Motor neuron (in vitro differentiated cells): Measurements from ENCODE around the gene NRDE2. TPM values are rescaled to one million over a fixed set of nuclear protein-coding genes. Genes with fewer than 3 reads are reported as not detected.

Source experiments
- ATAC-seq, 8 experiments: fragments of 200-7000 bp; cut with Tn5 transposase; replicated peaks in 6 of 8; 2 replicates each; pipeline ENCODE4 v1.8.0; 2021; ENCODE audit warnings: mild to moderate bottlenecking in 8 of 8, moderate library complexity in 8 of 8
- H3K27ac ChIP-seq, 2 donors: fragments of 250-450 bp; sonication (Bioruptor Pico); 2 replicates each; pipeline ENCODE4 v1.9.0; 2021; ENCODE audit warnings: antibody characterized with exemption in 2 of 2, mild to moderate bottlenecking in 2 of 2, moderate library complexity in 1 of 2
- H3K4me1 ChIP-seq, 2 donors: fragments of 250-450 bp; sonication (Bioruptor Pico); replicated peaks in 1 of 2; 2 replicates each; pipeline ENCODE4 v1.6.1; 2021; ENCODE audit warnings: antibody characterized with exemption in 2 of 2, mild to moderate bottlenecking in 2 of 2, moderate library complexity in 1 of 2
- H3K4me3 ChIP-seq, 5 donors: fragments of 250-450 bp; sonication (Bioruptor Pico); 2 replicates each; pipeline ENCODE4 v1.9.0; 2021; ENCODE audit warnings: antibody characterized with exemption in 5 of 5, mild to moderate bottlenecking in 5 of 5, moderate library complexity in 4 of 5
- WGBS, 10 experiments: fragments of 450-650 bp; shearing (Covaris generic); methylation state at CpG; one replicate each; pipeline ENCODE4 v1.0.0; 2022; 5-methylcytosine and 5-hydroxymethylcytosine counted together
- in situ Hi-C, 9 experiments: fragments of 400-800 bp; cut with MboI; loops; one replicate each; pipeline ENCODE4 v1.15.0; 2021; ENCODE audit warnings: low sequenced_read_pairs in 9 of 9, low pct_unique_long_range_greater_than_20kb in 2 of 9; ENCODE audit not compliant: unreplicated experiment in 9 of 9
- total RNA-seq, 8 experiments: library from RNA; unstranded; fragments of 300-600 nt; gene quantifications; 2 replicates each; pipeline versions ENCODE4 v1.2.3 to v1.2.4, GENCODE V29; 2022

Gene NRDE2
- total RNA-seq, 8 experiments from 2014 or later: 6.4 to 21.6 (median 9.9) TPM

DNA sequence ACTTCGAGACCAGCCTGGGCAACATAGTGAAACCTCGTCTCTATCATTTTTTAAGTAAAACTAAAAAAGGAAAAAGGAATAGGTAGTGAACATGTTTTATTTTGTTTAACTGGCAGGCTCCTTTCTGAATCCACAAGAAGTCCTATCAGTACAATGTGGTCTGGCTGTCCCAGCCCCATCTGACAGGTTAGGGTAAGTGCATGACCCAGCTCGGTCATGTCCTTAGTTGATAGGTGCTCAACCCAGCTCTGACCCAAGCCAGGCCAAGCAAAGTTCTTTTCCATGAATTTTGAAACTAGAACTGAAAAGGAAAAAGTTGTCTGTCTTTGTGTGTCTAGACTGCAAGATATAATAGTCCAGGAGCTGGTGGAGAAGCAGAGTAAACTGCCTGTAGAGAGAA, 4.7 kb upstream of the NRDE2 start:
- in situ Hi-C loops: no loop called here

DNA sequence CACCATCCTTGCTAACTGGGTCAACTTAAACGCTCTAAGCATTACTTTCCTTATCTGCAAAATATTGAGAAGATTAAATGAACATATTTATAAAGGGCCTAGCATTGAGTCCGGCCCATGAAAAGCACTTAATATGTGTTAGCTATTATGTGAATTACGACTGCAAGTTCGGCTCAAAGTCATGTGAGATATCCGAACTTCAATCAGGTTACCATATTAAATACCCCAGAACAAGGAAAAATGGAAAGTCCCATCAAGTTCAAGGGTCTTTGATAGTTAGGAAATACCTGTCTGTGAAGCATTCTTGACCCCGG, 487 bp upstream of the NRDE2 start:
- ATAC-seq: peak in 4 of 8 experiments; percentile 2 to 9 (median 4)
- H3K27ac ChIP-seq: no peak overlapping the region

More for the DNA sequence above, 4.7 kb upstream of the NRDE2 start:
- ATAC-seq: no peak
- Histone ChIP-seq H3K4me3 (no peak overlapping the region), H3K27ac (no peak overlapping the region), H3K4me1 (no peaks in the 10 kb centered on the region)
- 0 to 86% (median 60%) methylated on average over 1 to 3 of the region's 3 CpGs; no CpG with 5 or more reads in 1 of the 10 experiments for WGBS, 10 experiments

DNA sequence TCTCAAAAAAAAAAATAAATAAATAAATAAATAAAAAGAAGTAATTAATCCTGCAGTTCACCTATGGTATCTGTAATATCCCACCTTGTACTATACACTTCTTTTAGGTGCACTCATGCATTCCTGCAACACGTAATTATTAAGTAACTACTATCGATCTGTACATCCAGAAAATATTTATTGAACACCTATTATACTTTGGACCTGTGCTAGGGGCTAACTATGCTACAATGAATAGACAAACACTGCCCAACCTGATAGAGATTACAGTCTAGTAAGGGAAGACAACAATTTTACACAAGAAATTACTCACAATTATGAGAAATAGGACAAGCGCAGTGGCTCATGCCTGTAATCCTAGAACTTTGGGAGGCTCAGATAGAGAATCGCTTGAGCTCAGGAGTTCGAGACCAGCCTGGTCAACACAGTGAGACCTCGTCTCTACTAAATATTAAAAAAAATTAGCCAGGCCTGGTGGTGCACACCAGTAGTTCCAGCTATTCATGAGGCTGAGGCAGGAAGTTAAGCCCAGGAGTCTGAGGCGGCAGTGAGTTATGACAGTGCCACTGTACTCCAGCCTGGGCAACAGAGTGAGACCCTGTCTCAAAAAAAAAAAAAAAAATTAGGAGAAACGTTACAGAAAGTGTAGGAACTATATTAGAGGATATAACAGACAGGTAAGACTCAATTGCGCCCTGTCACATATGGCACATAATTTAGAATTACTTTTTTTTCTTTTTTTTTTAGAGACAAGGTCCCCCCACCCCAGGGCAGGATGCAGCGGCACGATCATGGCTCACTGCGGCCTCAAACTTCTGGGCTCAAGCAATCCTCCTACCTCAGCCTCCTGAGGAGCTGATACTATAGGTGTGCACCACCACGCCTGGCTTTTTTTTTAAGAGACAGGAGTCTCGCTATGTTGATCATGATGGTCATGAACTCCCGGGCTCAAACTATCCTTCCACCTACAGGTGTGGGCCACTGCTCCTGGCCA, 1.2 kb downstream of the NRDE2 start:
- Histone ChIP-seq H3K4me1 (peaks cover 8% of the 10 kb centered on the region in 2 donors), H3K4me3 (peak overlapping the region; percentile 44 to 60 (median 56)), H3K27ac (peak overlapping the region in 1 of 2 donors; percentile 2)
- in situ Hi-C loops: no loop called here
- no peak for ATAC-seq
- 80 to 100% (median 96%) methylated on average over 2 to 15 of the region's 15 CpGs for WGBS, 10 experiments

More for the DNA sequence above, 487 bp upstream of the NRDE2 start:
- Histone ChIP-seq H3K4me1 (peaks cover 8% of the 10 kb centered on the region in 2 donors), H3K4me3 (peak overlapping the region; percentile 44 to 60 (median 56))
- in situ Hi-C loops: no loop called here
- 5 to 100% (median 50%) methylated on average over 1 to 5 of the region's 6 CpGs; no CpG with 5 or more reads in 3 of the 10 experiments for whole genome bisulfite sequencing, 10 experiments

DNA sequence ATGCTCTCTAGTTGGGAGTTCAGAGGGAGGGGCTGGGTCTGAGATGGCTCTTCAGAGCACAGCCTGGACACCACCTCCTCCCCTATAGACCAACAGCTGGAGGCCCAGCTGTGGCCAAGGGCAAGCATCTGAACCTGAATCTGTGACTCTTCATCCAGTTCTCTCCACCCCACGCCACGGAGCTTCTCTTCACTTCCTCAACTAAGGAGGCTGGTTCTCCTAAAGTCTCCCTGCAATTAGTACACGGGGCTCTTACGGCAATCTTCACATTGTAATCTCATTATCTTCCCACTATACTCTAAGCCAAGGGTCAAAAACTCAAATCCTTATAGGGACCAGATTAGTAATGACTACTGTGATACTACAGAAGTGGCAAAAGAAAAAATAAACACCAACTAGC, 9.8 kb downstream of the NRDE2 start:
- in situ Hi-C loops: loop anchor here in 1 of 9 experiments (25.0 kb wide), 1 partner anchor 390 kb away; no protein-coding TSS in a partner anchor
- ATAC-seq: no peak
- no peaks in the 10 kb centered on the region for H3K4me1 ChIP-seq
- 90 to 100% (median 91%) methylated on average over 1 to 4 of the region's 4 CpGs; no CpG with 5 or more reads in 4 of the 10 experiments for WGBS, 10 experiments
- H3K27ac ChIP-seq: no peak overlapping the region
- no peak overlapping the region for H3K4me3 ChIP-seq

DNA sequence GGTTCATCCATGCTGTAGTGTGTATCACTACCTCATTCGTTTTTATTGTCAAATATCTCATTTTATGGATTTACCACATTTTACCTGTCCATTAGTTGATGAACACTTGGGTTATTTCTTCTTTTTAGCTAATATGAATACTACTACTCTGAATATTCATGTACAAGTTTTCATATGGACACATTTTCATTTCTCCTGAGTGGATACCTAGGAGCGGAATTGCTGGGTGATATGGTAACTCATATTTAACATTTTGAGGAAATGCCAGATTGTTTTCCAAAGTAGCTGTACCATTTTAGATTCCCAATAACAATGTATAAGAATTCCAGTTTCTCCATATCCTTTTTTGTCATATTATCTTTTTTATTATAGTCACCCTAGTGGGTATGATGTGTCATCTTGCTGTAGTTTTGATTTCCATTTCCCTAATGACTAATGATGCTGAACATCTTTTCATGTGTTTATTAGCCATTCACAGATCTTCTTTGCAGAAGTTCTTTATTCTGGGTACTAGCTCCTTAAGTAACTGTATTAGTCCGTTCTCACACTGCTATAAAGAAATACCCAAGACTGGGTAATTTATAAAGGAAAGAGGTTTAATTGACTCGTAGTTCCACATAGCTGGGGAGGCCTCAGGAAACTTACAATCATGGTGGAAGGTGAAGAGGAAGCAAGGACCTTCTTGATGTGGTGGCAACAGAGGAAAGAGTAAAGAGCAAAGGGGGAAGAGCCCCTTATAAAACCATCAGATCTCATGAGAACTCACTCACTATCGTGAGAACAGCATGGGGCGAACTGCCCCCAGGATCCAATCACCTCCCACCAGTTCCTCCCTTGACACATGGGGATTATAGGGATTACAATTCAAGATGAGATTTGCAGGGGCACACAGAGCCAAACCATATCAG, 11.9 kb downstream of the NRDE2 start:
- ATAC-seq: no peak
- H3K4me1 ChIP-seq: no peaks in the 10 kb centered on the region
- in situ Hi-C loops: loop anchor here in 1 of 9 experiments (25.0 kb wide), 1 partner anchor 392 kb away; no protein-coding TSS in a partner anchor
- no peak overlapping the region for H3K4me3 ChIP-seq
- 76 to 100% (median 94%) methylated on average over 2 to 6 of the region's 6 CpGs for WGBS, 10 experiments
- no peak overlapping the region for H3K27ac ChIP-seq

DNA sequence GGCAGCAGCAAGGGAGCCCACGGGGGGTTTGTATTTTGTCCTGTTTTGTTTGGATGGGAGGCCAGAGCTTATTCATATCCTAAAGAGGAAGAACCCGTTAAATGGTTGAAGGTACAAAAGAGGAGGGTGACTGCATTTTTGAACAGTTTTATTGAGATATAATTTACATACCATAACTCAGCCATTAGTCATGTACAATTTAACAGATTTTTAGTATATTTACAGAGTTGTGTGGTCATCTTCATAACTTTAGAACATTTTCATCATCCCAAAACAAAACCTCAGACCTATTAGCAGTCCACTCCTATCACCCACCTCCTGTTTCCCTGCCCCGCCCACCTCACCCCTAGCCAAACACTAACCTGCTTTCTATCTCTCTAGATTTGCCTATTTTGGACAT, 12.6 kb downstream of the NRDE2 start:
- no peaks in the 10 kb centered on the region for H3K4me1 ChIP-seq
- no peak overlapping the region for H3K4me3 ChIP-seq
- no peak for ATAC-seq
- in situ Hi-C loops: loop anchor here in 1 of 9 experiments (25.0 kb wide), 1 partner anchor 393 kb away; no protein-coding TSS in a partner anchor
- H3K27ac ChIP-seq: no peak overlapping the region
- WGBS, 10 experiments: 59 to 100% (median 74%) methylated on average over 1 to 3 of the region's 3 CpGs; no CpG with 5 or more reads in 3 of the 10 experiments

DNA sequence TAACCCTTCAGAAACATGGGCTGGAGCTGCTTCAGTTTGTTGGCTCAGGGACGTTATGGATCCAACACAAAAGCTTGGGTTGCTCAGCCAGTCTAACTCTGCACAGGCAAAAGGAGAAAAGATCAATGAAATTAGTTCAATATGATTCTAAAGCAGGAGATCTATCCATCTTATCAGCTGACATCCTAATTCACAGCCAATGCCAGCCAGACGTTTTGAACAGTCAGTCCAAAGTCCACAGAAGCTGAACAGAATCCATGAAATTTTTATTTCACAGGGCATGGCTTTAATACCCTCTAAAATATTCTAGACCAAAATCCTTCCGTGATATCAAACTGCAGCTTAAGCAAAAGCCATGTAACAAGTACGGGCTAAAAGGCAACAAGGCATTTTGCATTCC, 13.7 kb downstream of the NRDE2 start:
- Histone ChIP-seq H3K4me3 (no peak overlapping the region), H3K4me1 (no peaks in the 10 kb centered on the region), H3K27ac (no peak overlapping the region)
- 0 to 84% (median 63%) methylated on average over 1 to 4 of the region's 4 CpGs for WGBS, 10 experiments
- ATAC-seq: no peak
- in situ Hi-C loops: loop anchor here in 1 of 9 experiments (25.0 kb wide), 1 partner anchor 394 kb away; no protein-coding TSS in a partner anchor

DNA sequence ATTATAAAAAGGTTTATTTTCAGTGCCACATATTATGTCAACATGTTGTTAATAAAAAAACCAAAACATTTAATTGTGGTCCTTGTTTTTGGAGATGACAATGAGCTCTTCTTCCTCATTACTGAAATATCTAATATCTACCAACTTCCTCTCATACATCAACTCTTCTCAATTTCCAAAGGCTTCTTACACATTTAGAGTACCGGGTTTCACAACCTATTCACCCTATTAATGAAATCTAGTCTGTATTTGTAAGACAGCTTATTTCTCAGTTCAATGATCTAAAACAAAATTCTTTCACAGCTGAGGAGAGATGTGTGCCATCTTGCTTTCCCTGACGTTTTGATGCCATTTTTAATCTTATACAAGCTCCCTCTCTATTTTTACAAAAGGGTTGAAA, 14.5 kb downstream of the NRDE2 start:
- 57 to 100% (median 91%) methylated on average over 1 to 2 of the region's 2 CpGs for WGBS, 10 experiments

DNA sequence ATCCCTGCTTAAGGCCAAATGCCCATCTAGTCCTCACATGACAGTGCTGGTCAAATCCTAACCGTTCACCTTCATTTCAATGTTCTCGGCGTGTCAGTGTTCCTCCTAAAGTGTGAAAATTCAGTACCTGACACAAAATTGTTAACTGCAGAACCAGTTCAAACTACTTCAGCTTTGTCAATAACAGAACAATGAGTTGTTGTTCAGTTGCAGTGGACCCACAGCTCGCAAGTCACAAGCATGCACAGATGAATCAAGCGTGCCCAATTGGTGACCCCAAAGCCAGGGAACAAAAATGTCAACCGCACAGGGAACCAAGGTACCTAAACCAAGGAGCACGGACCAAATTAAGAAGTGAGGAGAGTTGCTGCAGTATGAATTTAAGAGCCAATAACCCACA, 23.2 kb downstream of the NRDE2 start:
- H3K4me1 ChIP-seq: no peaks in the 10 kb centered on the region
- ATAC-seq: no peak
- H3K27ac ChIP-seq: no peak overlapping the region
- no peak overlapping the region for H3K4me3 ChIP-seq
- in situ Hi-C loops: loop anchor here in 1 of 9 experiments (25.0 kb wide), 1 partner anchor 404 kb away; no protein-coding TSS in a partner anchor
- 94 to 100% (median 100%) methylated on average over 1 to 7 of the region's 7 CpGs; no CpG with 5 or more reads in 2 of the 10 experiments for WGBS, 10 experiments

More for the DNA sequence above, 14.5 kb downstream of the NRDE2 start:
- no peak overlapping the region for H3K4me3 ChIP-seq
- H3K27ac ChIP-seq: no peak overlapping the region
- no peak for ATAC-seq
- no peaks in the 10 kb centered on the region for H3K4me1 ChIP-seq
- in situ Hi-C loops: loop anchor here in 1 of 9 experiments (25.0 kb wide), 1 partner anchor 395 kb away; no protein-coding TSS in a partner anchor

DNA sequence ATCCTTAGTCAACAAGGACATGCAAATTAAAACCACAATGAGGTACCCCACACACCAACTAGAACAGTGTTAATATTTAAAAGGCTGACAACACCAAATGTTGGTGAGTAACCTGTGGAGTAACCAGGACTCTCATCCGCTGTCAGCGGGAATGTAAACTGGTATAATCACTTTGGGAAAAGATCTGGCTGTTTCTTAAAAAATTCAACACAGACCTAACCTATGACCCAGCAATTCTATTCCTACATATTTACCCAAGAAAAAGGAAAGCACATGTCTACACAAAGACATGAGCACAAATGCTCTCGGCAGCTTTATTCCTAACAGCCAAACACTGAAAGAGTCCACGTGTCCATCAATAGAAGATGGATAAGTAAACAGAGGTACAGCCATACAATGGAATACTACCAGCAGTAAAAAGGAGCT, 26.6 kb downstream of the NRDE2 start:
- 17 to 83% (median 69%) methylated on average over 2 to 4 of the region's 4 CpGs; no CpG with 5 or more reads in 2 of the 10 experiments for WGBS, 10 experiments
- H3K4me1 ChIP-seq: no peaks in the 10 kb centered on the region
- no peak overlapping the region for H3K4me3 ChIP-seq
- no peak overlapping the region for H3K27ac ChIP-seq
- peak in 3 of 8 experiments; percentile 9 to 82 (median 27) for ATAC-seq
- in situ Hi-C loops: loop anchor here in 1 of 9 experiments (25.0 kb wide), 1 partner anchor 407 kb away; no protein-coding TSS in a partner anchor

DNA sequence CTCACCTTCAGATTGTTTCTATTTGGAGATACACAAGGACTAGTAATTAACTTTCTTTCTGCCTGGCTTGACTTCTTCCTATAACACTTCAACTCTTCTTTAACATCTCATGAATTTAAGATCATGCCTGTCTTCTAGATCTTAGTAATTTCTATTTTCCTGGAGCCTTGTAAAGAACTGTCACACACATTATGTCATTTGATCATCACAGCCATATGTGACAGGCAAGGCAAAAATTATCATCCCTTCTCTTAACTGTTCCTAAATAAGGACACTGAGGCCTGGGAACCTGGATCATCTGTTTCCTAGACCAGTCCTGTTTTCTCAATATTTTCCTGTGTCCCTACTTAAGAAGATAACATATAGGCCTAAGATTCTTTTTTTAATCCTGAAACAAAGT, 27.2 kb downstream of the NRDE2 start:
- no peak for ATAC-seq
- Histone ChIP-seq H3K27ac (no peak overlapping the region), H3K4me3 (no peak overlapping the region), H3K4me1 (no peaks in the 10 kb centered on the region)
- in situ Hi-C loops: loop anchor here in 1 of 9 experiments (25.0 kb wide), 1 partner anchor 408 kb away; no protein-coding TSS in a partner anchor

DNA sequence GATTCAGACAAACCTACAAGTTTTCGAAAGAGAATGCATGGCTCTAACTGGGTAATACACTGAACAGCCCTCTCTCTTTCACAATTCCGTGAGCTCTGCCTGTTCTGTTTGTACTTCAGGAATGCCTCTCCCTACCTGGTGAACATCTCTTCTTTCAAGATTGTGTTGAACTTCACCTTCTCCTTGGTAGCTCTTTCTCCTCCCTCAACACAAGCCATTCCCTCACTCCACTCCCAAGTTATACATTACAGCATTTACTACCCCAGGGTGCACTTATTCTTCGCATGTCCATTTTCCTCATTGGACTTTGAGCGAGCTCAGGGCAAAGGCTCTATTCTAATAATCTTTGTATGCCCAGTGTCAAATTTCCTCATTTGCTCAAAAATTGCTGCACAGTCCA, 28.3 kb downstream of the NRDE2 start:
- Histone ChIP-seq H3K27ac (no peak overlapping the region), H3K4me1 (no peaks in the 10 kb centered on the region), H3K4me3 (no peak overlapping the region)
- in situ Hi-C loops: loop anchor here in 1 of 9 experiments (25.0 kb wide), 1 partner anchor 409 kb away; no protein-coding TSS in a partner anchor
- 86 to 100% (median 96%) methylated on average over 1 to 4 of the region's 4 CpGs; no CpG with 5 or more reads in 2 of the 10 experiments for WGBS, 10 experiments
- ATAC-seq: no peak
